Measurements from ENCODE around the gene HSF4.

DNA sequence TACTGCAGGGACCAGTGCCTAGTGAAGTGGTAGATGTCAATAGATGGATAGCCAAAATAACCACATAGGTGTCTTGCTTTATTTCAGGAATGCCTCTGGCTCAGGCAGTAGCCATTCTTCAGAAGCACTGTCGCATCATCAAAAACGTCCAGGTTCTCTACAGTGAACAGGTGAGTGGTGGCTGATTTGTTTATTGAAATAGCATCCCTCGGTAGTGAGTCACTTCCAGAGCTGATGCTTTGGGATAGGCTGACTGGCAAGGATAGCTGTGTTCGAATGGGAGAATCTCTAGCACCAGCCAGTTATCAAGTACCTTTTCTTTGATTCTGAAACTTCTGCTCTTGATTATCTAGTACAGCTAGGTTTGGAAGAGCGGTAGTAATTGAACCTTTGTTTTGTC, 44.5 kb upstream of the HSF4 start:
- no peak for TF ChIP-seq POLR2AphosphoS5 (IDR thresholded peaks at IDR 0.05; ENCODE audit: low read depth)
- TF ChIP-seq, protein P1, sequence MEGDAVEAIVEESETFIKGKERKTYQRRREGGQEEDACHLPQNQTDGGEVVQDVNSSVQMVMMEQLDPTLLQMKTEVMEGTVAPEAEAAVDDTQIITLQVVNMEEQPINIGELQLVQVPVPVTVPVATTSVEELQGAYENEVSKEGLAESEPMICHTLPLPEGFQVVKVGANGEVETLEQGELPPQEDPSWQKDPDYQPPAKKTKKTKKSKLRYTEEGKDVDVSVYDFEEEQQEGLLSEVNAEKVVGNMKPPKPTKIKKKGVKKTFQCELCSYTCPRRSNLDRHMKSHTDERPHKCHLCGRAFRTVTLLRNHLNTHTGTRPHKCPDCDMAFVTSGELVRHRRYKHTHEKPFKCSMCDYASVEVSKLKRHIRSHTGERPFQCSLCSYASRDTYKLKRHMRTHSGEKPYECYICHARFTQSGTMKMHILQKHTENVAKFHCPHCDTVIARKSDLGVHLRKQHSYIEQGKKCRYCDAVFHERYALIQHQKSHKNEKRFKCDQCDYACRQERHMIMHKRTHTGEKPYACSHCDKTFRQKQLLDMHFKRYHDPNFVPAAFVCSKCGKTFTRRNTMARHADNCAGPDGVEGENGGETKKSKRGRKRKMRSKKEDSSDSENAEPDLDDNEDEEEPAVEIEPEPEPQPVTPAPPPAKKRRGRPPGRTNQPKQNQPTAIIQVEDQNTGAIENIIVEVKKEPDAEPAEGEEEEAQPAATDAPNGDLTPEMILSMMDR (IDR thresholded peaks at IDR 0.05; ENCODE audit: insufficient read depth, low read length): no peak
